ENCODE measurements around the gene RTF2. TPM values are rescaled to one million over a fixed set of nuclear protein-coding genes. Genes with fewer than 3 reads are reported as not detected.
A peak's percentile ranks its signal among the peaks of the same experiment; 100 is the strongest.

RTF2 gene
- total and polyA plus RNA-seq, 8 donors: 24.3 to 55.4 (median 28.1) TPM

DNA sequence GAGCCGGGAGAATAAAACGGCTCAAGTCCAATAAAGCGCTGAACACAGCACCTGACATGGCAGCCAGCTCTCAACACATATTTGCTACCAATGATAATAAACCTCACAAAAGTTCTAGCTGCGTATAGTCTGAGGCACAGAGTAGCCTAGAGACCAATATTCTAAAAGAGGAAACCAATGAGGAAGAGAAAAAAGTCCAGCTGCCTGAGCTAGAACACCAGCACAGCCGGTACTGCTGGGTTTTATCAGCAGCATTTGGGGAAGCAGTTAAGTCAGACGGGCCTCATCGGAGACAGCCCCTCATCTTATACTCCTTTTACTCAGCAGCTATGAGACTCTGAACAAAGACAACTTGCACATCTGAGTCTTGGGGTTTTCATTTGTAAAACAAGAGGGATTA lies 2.4 kb upstream of the RTF2 start:
- H3K27ac ChIP-seq: no peak overlapping the region

DNA sequence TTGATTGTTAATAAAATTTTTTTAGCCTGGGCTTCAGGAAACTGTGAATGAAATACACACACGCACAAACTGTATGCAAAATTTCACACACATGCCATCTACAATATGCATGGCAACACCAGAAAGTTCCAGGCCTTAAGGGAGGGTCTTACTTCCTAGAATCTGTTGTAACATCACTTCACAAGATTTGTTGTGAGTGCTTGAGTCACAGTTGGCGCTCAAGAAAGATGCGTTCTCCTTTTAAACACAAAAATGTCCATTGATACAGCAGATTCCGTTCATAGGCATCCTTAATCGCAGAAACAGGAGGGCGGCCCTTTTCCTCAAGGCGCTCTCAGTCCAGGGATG lies 485 bp upstream of the RTF2 start:
- Histone ChIP-seq H3K4me1 (peaks cover 5 to 13% (median 8%) of the 10 kb centered on the region in 3 donors), H3K36me3 (peaks cover 0 to 1% (median 0%) of the 10 kb centered on the region in 3 donors), H3K27me3 (no peaks in the 10 kb centered on the region), H3K27ac (peak overlapping the region; percentile 36 to 62 (median 48)), H3K9me3 (no peaks in the 10 kb centered on the region), H3K4me3 (peak overlapping the region; percentile 43 to 95 (median 77))
- no peak for DNase-seq
- intact Hi-C loops (cut with DNase I): no loop called here
- ATAC-seq: peak in 2 of 4 donors; percentile 4 to 11
- TF ChIP-seq, protein P1, sequence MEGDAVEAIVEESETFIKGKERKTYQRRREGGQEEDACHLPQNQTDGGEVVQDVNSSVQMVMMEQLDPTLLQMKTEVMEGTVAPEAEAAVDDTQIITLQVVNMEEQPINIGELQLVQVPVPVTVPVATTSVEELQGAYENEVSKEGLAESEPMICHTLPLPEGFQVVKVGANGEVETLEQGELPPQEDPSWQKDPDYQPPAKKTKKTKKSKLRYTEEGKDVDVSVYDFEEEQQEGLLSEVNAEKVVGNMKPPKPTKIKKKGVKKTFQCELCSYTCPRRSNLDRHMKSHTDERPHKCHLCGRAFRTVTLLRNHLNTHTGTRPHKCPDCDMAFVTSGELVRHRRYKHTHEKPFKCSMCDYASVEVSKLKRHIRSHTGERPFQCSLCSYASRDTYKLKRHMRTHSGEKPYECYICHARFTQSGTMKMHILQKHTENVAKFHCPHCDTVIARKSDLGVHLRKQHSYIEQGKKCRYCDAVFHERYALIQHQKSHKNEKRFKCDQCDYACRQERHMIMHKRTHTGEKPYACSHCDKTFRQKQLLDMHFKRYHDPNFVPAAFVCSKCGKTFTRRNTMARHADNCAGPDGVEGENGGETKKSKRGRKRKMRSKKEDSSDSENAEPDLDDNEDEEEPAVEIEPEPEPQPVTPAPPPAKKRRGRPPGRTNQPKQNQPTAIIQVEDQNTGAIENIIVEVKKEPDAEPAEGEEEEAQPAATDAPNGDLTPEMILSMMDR (IDR thresholded peaks at IDR 0.05): no peak
- no peak for FAIRE-seq
- WGBS, 2 donors: 2 to 4% methylated on average over 7 of the region's 7 CpGs

More for the DNA sequence above, 2.4 kb upstream of the RTF2 start:
- no peak for DNase-seq
- no peaks in the 10 kb centered on the region for H3K36me3 ChIP-seq
- FAIRE-seq: no peak
- TF ChIP-seq, protein P1 (IDR thresholded peaks at IDR 0.05): no peak
- H3K4me1 ChIP-seq: peaks cover 5 to 13% (median 8%) of the 10 kb centered on the region in 3 donors
- no peaks in the 10 kb centered on the region for H3K27me3 ChIP-seq
- no peaks in the 10 kb centered on the region for H3K9me3 ChIP-seq
- intact Hi-C loops (cut with DNase I): no loop called here
- 49 to 63% methylated on average over 7 of the region's 7 CpGs for WGBS, 2 donors
- no peak overlapping the region for H3K4me3 ChIP-seq
- peak in 1 of 4 donors; percentile 5 for ATAC-seq

DNA sequence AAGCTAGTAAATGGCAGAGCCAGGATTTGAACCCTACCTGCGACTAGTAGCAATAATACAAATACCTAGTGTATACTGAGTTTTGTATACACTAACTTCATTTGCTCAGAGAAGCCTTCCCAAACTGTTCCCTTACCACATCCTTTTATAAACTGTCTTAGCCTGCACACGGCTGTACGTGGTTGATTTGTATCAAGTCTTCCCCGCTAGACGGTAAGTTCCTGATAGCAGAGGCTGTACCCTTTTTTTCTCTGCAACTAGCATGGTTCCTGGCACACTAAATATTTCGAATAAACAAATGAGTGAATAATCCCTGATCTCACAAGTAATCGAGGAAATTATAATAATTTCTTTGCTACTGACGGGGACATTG lies 636 bp downstream of the RTF2 start:
- intact Hi-C loops (cut with DNase I): no loop called here
- WGBS, 2 donors: 16 to 18% methylated on average over 8 of the region's 8 CpGs
- ATAC-seq: no peak

DNA sequence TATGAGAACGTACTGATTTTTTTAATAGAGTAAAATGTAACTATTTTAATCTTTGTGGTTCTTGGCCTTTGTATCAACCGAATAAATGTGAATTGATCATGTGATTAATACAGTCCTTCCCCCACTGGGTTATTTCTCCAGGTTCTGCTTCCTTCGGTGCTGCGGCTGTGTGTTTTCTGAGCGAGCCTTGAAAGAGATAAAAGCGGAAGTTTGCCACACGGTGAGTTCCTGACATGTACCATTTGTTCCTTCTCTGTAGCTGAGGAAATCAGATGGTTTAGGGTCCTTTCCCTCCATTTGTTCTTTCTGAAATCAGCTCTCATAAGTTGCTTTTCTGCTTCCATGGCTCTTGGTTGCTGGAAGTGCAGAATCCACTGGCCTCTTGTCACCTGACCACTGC lies 15.5 kb downstream of the RTF2 start:
- TF ChIP-seq, protein P1 (IDR thresholded peaks at IDR 0.05): no peak
- WGBS, 2 donors: 86 to 88% methylated on average over 7 of the region's 7 CpGs
- DNase-seq (no peak), FAIRE-seq (no peak), ATAC-seq (peak in 1 of 4 donors; percentile 24)
- no peak overlapping the region for H3K27ac ChIP-seq
- intact Hi-C loops (cut with DNase I): no loop called here
- H3K36me3 ChIP-seq: peaks cover 2 to 40% (median 7%) of the 10 kb centered on the region in 3 donors
- no peaks in the 10 kb centered on the region for H3K27me3 ChIP-seq
- H3K4me3 ChIP-seq: no peak overlapping the region
- no peaks in the 10 kb centered on the region for H3K9me3 ChIP-seq
- no peaks in the 10 kb centered on the region for H3K4me1 ChIP-seq

More for the DNA sequence above, 636 bp downstream of the RTF2 start:
- Histone ChIP-seq H3K9me3 (no peaks in the 10 kb centered on the region), H3K4me1 (peaks cover 5 to 13% (median 8%) of the 10 kb centered on the region in 3 donors), H3K27ac (peak overlapping the region in 1 of 4 donors; percentile 57), H3K36me3 (peaks cover 0 to 11% (median 7%) of the 10 kb centered on the region in 3 donors), H3K27me3 (no peaks in the 10 kb centered on the region), H3K4me3 (peak overlapping the region; percentile 43 to 95 (median 77))
- DNase-seq (no peak), FAIRE-seq (no peak)
- TF ChIP-seq, protein P1 (IDR thresholded peaks at IDR 0.05): no peak

DNA sequence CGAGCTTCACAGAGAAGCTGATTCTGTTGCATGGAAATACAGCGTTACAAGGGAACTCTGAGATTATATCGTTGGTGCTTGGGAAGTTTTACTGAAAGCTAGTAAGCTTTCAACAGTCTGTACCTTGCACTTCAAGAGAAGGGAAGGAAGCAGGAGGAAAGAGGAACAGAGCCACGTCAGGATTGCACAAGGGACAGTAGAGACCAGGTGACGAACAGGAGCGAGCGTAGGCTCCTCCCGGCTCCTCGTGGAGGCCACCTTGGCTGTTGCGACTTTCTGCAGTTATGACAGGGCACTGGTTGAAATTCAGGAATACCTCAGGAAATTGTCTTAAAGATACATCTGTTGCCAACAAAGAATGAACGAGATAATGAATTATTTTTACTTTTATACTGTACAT lies 18.8 kb downstream of the RTF2 start:
- DNase-seq (no peak), ATAC-seq (no peak), FAIRE-seq (no peak)
- Histone ChIP-seq H3K4me3 (no peak overlapping the region), H3K27ac (no peak overlapping the region), H3K4me1 (no peaks in the 10 kb centered on the region), H3K9me3 (no peaks in the 10 kb centered on the region), H3K36me3 (peaks cover 0 to 34% (median 11%) of the 10 kb centered on the region in 3 donors), H3K27me3 (no peaks in the 10 kb centered on the region)
- intact Hi-C loops (cut with DNase I): no loop called here
- 83 to 93% methylated on average over 11 of the region's 11 CpGs for WGBS, 2 donors
- TF ChIP-seq, protein P1 (IDR thresholded peaks at IDR 0.05): no peak
